Measurements from ENCODE around the gene BAD. TPM values are rescaled to one million over a fixed set of nuclear protein-coding genes. Genes with fewer than 3 reads are reported as not detected.
A peak's percentile ranks its signal among the peaks of the same experiment; 100 is the strongest.

The BAD gene
- total RNA-seq, 1 donor from 2014 or later: 26.6 TPM

- peak; percentile 22 for TF ChIP-seq CTCF (IDR thresholded peaks at IDR 0.05)
- CTCF ChIA-PET: interaction anchor here (0.6 to 5.7 kb wide), 20 partner anchors 9 to 497 kb away, joined by 3 to 147 read pairs (median 5); partner anchors contain the start of genes BAD, CCDC88B, FERMT3 and PLCB3
- peak overlapping the region; percentile 87 for H3K4me3 Mint-ChIP-seq
- DNase-seq (peak; percentile 84), ATAC-seq (ENCODE audit: low read depth) (peak; percentile 13)
- POLR2A ChIA-PET: interaction anchor here (0.5 to 3.3 kb wide), 25 partner anchors 13 to 1463 kb away, joined by 3 to 62 read pairs (median 6); partner anchors contain the start of genes BAD, CCDC88B, DNAJC4 and FERMT3
- peak overlapping the region; percentile 89 for H3K27ac Mint-ChIP-seq
- H3K4me1 Mint-ChIP-seq: peaks cover 34% of the 10 kb centered on the region
- peaks cover 11% of the 10 kb centered on the region for H3K36me3 Mint-ChIP-seq (ENCODE audit: low read depth)
- H3K9me3 Mint-ChIP-seq: no peaks in the 10 kb centered on the region
- H3K27me3 Mint-ChIP-seq: peaks cover 11% of the 10 kb centered on the region
- intact Hi-C loops (cut with micrococcal nuclease): loop anchor here (1.0 to 5.0 kb wide), 14 partner anchors 13 to 537 kb away; partner anchors contain the start of genes CCDC88B, FKBP2, GPR137 and MARK2
Measured at GRCh38 chr11:64304316-64305072, 20.0 kb upstream of the BAD start.

- intact Hi-C loops (cut with micrococcal nuclease): loop anchor here (1.0 to 5.0 kb wide), 5 partner anchors 100 to 537 kb away; partner anchors contain the start of genes MARK2 and ZFTA
- POLR2A ChIA-PET: interaction anchor here (0.6 to 3.3 kb wide), 17 partner anchors 13 to 1462 kb away, joined by 3 to 62 read pairs (median 7); partner anchors contain the start of genes BAD, CCDC88B, FERMT3 and FKBP2
- H3K36me3 Mint-ChIP-seq (ENCODE audit: low read depth): peaks cover 11% of the 10 kb centered on the region
- TF ChIP-seq CTCF (IDR thresholded peaks at IDR 0.05): no peak
- no peaks in the 10 kb centered on the region for H3K9me3 Mint-ChIP-seq
- H3K27ac Mint-ChIP-seq: peak overlapping the region; percentile 89
- H3K4me3 Mint-ChIP-seq: peak overlapping the region; percentile 87
- peaks cover 37% of the 10 kb centered on the region for H3K4me1 Mint-ChIP-seq
- CTCF ChIA-PET: interaction anchor here (1.3 to 5.7 kb wide), 13 partner anchors 14 to 98 kb away, joined by 3 to 147 read pairs (median 10); partner anchors contain the start of genes BAD, CCDC88B, FERMT3 and PLCB3
- DNase-seq (no peak), ATAC-seq (ENCODE audit: low read depth) (no peak)
- H3K27me3 Mint-ChIP-seq: peaks cover 11% of the 10 kb centered on the region
Measured at GRCh38 chr11:64304032-64304315, 19.5 kb upstream of the BAD start.

- peaks cover 11% of the 10 kb centered on the region for H3K36me3 Mint-ChIP-seq (ENCODE audit: low read depth)
- intact Hi-C loops (cut with micrococcal nuclease): loop anchor here (1.0 to 5.0 kb wide), 5 partner anchors 99 to 536 kb away; partner anchors contain the start of genes MARK2 and ZFTA
- H3K27ac Mint-ChIP-seq: no peak overlapping the region
- ATAC-seq (ENCODE audit: low read depth): no peak
- no peaks in the 10 kb centered on the region for H3K9me3 Mint-ChIP-seq
- H3K27me3 Mint-ChIP-seq: peaks cover 12% of the 10 kb centered on the region
- H3K4me1 Mint-ChIP-seq: peaks cover 38% of the 10 kb centered on the region
- POLR2A ChIA-PET: interaction anchor here (0.6 to 3.3 kb wide), 15 partner anchors 14 to 1009 kb away, joined by 3 to 62 read pairs (median 10); partner anchors contain the start of genes BAD, CCDC88B, FERMT3 and FKBP2
- no peak for TF ChIP-seq CTCF (IDR thresholded peaks at IDR 0.05)
- no peak overlapping the region for H3K4me3 Mint-ChIP-seq
- CTCF ChIA-PET: interaction anchor here (1.2 to 5.7 kb wide), 15 partner anchors 12 to 466 kb away, joined by 3 to 147 read pairs (median 6); partner anchors contain the start of genes BAD, CCDC88B, FERMT3 and KCNK4
- no peak for DNase-seq
Measured at GRCh38 chr11:64303109-64304031, 18.9 kb upstream of the BAD start.

GRCh38 chr11:64299847-64300648 lies 15.6 kb upstream of the BAD start, which contains the start of gene CATSPERZ:
Gene CATSPERZ (plus strand): TSS chr11:64300358. CDS start chr11:64300411, 53 bp downstream.
- Mint-ChIP-seq H3K27ac (peak within 1 kb of the TSS; percentile 66), H3K27me3 (peaks cover 41% of the 10 kb centered on the region), H3K4me3 (peak within 1 kb of the TSS; percentile 76), H3K4me1 (peaks cover 28% of the 10 kb centered on the region), H3K36me3 (ENCODE audit: low read depth) (no peaks in the 10 kb centered on the region), H3K9me3 (no peaks in the 10 kb centered on the region)
- no peak for DNase-seq
- intact Hi-C loops (cut with micrococcal nuclease): loop anchor here (5.0 kb wide), 1 partner anchor 533 kb away; the partner anchor contains the start of gene ZFTA
- ATAC-seq (ENCODE audit: low read depth): no peak
- CTCF ChIA-PET: interaction anchor here (0.7 to 5.7 kb wide), 12 partner anchors 8 to 149 kb away, joined by 3 to 147 read pairs (median 5); partner anchors contain the start of genes BAD, FERMT3, FKBP2 and GPR137
- no peak for TF ChIP-seq CTCF (IDR thresholded peaks at IDR 0.05)
- POLR2A ChIA-PET: interaction anchor here (0.6 to 2.1 kb wide), 8 partner anchors 16 to 1662 kb away, joined by 3 to 12 read pairs (median 6); partner anchors contain the start of genes FERMT3 and STIP1

Data from activated B cell treated with CpG ODN at 0.5 μM for 24 hours (primary cell).